GM19452 (cell line): Measurements from ENCODE around the gene KLHL26.

Source experiments
- ATAC-seq: cut with Tn5 transposase; IDR thresholded peaks from one replicate; pipeline ENCODE4 v1.9.1; 2021; ENCODE audit not compliant: unreplicated experiment

KLHL26 gene

DNA sequence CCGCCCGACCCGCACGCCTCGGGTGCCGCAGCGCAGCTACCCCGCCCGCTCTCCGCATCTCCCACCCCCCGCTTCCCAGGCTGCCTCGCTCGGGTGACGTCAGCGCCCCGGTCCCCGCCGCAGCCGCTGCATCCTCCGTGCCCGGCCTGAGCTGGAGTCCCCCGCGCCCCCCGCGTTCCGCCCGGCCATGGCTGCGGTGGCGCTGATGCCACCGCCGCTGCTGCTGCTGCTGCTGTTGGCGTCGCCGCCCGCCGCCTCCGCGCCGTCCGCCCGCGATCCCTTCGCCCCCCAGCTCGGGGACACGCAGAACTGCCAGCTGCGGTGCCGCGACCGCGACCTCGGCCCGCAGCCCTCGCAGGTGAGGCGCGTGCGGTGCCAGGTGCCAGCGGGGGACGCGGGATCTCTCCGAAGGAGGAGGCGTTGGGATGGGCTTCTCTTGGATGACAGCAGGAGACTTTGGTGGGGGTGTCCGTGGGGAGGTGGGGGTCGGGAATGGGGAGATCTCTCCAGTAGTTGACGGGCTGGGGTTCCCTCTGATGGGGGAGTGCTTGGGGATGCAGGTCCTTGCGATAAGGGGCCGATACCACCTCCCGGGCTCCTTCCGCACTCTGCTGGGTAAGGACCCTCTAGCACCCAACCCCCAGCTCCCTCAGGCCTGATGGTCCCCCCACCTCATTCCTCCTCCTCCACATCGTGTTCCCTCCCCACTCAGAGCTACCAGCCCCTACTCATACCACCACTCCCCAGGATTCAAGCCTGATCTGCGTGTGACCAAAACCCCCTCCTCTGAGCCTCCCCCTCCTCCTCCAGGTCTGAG is 23.8 kb upstream of the KLHL26 start, which contains the start of gene TMEM59L:
Gene TMEM59L, plus strand, starts transcription at position 99 of the 817 bp plus-strand sequence. Its CDS starts 89 bp downstream, at position 188.
- no peak for ATAC-seq

DNA sequence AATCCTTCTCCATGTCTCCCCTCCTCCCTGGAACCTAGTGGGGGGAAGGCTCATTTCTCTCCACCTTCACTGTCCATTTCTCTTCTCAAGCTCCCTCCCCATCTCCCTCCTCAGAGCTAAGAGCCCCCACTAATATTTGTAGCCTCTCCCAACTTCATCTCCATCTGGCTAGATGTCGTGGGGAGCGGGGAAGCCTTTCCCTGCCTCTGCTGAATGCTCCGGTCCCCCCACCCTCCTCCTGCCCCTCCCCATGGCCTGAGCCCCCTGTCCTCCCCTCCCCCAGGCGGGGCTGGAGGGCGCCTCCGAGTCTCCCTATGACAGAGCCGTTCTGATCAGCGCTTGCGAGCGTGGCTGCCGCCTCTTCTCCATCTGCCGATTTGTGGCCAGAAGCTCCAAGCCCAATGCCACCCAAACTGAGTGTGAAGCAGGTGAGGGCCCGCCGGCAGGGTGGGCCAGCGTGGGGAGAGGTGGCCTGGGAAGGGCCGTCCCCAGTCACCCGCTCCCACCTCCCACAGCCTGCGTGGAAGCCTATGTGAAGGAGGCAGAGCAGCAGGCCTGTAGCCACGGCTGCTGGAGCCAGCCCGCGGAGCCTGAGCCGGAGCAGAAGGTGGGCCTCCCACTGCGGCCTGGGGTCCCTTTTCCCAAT is 23.1 kb upstream of the KLHL26 start:
- ATAC-seq = no peak

DNA sequence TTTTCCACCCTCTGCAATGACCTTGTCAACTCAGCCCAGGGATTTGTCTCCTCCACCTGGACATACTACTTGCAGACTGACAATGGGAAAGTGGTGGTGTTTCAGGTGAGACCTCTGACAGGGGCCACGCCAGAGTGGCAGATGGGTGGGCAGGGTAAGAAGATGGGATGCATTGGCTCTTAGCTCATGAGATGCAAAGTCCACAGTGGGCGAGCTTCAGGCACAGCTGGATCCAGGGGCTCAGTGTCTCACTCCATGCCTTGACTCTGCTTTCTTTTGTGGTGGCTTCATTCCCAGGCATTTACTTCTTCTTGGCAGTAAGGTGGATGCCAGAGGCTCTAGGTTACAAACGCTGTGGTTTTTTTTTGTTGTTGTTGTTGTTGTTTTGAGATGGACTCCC is 20.8 kb upstream of the KLHL26 start:
- no peak for ATAC-seq

DNA sequence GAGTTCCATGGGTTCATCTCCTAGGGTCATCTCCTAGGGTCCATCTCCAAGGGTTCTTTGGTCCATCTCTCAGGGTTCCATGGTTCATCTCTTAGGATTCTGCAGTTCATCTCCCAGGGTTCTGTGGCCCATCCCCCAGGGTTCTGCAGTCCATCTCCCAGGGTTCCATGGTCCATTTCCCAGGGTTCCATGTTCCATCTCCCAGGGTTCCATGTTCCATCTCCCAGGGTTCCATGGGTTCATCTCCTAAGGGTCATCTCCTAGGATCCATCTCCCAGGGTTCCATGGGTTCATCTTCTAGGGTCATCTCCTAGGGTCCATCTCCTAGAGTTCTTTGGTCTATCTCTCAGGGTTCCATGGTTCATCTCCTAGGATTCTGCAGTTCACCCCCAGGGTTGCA is 19.3 kb upstream of the KLHL26 start:
- no peak for ATAC-seq

DNA sequence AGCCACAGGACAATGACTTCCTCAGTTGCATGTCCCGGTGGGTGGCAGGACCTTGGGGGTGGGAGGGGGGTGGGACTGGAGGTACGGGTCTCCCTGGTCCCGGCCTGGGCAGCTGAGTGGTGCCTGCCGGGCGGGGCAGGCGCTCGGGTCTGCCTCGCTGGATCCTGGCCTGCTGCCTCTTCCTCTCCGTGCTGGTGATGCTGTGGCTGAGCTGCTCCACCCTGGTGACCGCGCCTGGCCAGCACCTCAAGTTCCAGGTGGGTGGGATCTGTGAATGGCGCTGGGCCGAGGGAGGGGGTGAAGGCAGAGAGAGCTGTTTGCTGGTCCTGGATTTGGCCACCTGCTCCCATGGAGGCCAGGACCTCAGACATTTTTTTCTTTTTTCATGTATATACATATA is 18.6 kb upstream of the KLHL26 start:
- no peak for ATAC-seq

DNA sequence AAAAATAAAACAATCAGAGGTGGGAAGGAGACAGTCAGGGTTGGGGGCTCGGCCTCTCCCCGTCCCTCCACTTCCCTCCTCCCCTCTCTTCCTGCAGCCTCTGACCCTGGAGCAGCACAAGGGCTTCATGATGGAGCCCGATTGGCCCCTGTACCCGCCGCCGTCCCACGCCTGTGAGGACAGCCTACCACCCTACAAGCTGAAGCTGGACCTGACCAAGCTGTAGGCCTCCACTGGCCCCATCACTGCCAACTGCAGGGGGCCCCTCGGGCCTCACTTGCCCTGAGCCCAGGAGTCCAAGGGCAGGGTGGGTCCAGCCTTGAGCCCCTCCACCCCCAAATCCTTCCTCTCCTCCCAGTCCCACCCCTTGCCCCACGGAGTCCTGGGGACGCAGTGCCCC is 16.5 kb upstream of the KLHL26 start:
- no peak for ATAC-seq

DNA sequence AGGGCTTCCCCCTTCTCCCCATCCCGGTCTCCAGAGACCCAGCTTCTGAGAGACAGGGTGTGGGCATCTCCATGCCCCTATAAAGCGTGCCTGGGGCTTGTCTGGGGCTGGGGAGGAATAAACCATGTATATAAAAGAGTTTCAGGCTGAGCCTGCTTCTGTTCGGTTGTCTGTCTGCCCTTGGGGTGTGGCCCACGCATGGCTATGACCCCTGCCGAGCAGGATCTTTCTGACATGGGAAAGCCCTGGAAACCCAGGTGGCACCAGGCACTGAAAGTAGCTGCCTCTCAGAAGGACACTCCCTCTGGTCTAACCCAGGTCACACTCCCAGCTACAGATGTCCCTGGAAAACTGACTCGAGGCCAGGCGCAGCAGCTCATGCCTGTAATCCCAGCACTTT is 15.9 kb upstream of the KLHL26 start:
- no peak for ATAC-seq

DNA sequence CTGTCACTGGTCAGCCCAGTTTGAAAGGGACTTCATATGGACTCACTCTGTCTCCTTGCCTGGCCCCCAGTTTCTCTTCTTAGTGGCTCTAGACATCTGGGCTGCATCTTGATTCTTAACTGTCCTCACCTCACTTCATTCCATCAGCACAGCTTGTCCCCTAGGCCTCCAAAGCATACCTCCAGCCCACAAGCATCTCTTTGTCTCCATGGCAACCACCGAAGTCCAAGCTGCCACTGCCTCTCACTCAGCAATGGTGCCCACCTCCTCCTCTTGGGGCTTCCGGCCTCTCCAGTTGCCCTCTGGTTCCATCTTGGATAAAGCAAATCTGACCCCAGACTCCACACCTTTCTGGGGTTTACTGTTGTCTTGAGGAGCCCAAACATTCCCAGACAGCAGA is 9.9 kb upstream of the KLHL26 start:
- no peak for ATAC-seq

DNA sequence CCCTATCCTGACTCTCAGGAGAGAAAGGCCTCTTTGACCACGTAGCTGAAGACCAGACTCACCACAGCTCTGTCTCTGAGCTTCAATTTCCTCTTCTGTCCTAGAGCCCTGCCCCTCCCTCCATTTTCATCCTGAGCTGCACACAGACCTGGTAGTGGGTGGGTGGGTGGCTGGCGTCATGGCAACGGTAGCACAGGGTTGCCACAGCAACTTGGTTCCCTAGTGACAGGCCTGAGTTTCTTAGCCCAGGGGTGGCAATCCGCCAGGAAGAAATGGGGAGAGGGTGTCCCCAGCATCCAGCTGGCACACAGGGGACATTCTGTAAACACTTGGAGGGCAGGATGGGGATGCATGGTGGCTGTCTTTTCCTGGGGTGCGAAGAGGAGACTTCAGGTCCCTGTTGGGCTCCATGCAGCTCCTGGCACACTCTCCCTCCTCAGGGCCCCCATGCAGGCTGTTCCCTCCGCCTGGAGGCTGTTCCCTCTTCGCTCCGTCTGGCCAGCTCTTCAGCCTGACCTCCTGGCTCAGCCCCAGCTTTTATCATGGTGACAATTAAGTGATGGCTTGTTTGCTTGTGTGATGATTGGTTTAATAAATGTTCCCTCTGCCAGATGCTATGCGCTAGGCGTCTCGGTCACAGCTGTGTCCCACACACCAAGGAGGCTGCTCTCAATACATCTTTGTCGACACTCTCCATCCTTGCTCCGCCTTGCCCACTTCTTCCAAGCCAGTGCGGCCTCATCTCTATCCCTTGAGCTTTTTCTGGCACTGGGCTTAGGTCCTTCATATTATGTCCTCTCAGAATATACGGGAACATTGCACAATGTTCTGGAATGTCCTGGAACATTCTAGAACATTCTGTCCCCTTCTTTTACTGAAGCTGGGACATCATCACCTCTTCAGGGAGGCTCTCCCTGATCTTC is 7.4 kb upstream of the KLHL26 start:
- no peak for ATAC-seq

DNA sequence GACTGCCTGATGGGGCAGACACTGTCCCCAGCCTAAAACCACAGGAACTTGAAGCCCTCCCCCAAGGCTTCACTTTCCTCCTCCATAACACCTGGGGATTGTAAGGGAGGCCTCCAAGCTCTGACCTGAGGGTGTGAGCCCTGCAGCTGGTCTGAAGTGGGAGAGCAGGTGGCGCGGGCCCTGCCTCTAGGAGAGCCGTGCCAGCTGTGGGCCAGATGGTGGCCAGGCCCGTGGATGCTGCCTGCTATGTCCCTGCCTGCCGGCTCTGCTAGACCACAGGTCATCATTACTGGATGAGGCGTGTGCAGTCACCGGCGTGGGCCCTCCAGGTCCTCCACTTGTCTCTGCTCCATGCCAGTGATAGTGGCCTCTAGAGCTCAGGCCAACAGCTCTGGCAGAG is 3.5 kb upstream of the KLHL26 start:
- ATAC-seq = no peak

DNA sequence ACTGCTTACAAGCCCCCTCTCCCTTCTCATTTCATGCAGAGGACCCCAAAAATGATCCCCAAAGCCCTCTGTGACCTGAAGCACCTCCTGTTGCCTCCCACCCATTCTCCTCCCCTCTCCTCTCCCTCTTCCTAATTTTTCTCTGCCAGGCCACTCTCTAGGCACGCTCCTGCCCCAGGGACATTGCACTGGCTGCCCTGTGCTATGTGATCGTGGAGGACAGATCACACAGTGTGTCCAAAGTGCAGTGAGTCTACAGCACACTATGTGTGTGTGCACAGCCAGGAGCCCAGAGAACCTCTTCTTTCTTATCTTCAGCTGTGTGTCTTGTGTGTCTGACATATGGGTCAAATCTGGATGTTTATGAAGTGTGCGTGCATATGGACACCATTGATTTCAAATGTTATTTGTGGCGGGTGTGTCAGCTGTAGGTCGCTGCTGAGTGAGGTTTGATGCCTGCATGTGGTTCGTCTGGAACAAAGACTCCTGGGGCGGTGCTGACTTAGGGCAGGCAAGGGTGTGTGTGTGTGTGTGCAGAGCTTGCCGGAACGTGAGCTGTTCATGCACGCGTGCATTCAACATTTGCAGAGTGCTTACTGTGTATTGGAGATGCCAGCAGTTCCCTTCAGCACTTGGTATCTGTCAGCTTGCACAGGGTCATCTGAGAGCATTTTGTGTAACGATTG is 2.1 kb upstream of the KLHL26 start:
- no peak for ATAC-seq

DNA sequence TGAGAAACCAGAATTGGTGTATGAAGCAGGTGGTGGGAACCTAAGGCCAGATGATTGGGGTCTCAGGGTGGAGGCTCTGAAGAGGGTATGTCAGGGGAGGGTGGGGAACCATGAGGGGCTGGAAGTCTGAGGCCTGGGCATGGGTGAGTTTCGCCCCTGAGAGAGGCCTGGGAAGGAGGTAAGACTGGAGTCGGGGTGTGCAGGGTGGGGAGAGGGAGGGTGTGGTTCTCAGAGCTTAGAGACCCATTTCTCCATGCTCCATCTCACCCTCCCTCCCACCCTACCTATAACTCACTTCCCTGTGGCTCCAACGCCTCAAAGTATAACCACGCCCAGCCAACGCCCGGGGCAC is 1.0 kb upstream of the KLHL26 start:
- ATAC-seq = no peak

DNA sequence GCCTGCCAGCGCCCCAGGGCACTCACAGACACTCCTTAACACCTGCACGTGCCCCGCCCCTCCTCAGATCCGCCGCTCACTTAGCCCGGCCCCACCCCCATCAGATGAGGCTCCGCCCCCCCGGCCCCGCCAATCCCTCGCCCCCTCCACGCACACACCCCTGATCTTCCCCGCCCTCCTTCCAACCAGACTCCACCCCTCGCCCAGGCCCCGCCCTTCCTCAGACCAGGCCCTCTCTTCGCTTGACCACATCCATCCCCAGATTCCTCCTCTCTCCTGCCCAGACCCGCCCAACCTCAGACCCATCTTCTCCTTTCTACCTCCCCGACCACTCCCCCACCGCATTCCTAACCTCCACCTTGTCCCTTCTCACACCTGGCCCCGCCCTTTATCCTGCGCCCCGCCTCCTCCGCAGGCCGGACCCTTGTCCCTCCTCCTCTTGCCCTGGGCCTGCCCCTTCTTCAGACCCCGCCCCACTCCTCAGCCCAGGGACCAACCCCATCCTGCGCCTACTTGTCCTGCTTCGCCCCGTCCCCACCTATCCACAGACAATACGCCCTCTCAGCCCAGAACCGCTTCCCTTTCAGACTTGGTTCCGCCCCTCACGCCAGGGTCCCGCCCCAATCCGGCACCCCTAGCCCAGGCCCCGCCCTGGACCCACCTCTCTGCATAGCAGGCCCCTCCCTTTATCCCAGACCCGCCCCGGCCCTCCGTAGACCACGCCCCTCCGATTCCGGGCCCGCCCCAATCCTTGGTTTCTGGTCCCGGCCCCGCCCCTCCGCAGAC is 452 bp upstream of the KLHL26 start:
- ATAC-seq = peak; percentile 82

DNA sequence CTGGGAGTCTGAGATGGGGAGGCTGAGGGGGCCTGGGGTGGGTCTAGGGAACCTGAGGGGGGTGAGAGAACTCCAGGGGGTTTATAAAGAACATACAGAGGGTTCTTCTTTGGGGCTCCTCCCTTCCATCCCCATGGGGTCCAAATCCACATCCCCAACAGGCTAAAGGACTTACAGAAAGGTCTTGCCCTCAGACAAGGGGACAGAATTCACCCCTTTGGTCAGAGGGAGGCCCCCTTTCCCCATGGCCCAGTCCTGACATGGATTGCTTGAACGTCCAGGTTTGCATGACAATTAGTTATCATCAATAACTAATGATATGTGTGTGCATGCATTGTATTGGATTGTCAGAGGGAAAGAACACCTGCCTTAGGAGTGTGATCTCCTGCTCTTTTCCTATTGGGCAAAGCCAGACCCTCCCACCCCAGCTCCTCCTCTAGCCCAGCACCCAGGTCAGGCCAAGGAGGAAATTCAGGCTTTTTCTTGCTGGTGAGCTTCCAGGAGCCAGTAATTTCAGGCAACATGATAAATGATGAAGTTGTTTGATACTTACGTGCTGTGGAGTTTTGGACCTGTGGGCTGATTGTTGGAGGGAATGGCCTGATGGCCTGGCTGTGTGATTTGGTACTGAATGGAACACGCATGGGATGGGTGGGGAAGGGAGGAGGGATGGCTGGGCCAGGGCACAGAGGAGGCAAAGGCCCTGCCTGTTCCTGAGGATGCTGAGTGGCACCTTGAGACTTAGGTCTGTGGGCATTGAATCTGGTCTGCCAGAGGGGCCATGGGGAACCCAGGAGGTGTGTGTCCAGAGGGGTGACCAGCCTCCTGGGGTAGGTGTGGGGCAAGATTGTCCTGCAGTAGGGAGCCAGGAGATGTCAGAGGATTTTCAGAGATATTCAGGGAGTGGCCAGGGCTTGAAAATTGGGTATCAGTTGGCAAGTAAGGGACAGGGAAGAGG is 1.1 kb downstream of the KLHL26 start:
- ATAC-seq = no peak

DNA sequence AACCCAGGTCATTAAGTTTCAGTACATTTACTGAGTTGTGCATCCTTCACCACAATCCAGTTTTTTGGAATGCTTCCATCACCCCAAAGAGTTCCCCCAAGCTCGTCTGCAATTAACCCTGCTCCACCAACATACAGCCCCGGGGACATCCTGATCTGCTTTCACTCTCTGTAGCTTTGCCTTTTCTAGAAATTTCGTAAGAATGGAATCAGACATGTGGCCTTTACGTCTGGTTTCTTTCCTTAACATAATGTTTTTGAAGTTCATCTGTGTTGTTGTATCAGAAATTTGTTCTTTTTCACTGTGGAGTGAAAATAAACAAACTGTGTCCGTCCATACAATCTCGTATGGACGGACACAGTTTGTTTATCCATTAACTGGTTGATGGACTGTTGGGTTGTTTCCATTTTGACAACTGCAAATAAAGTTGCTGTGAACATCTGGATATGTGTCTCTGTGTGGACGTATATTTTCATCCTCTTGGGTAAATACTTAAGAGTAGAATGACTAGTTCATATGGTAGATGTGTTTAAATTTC is 2.9 kb downstream of the KLHL26 start:
- ATAC-seq = no peak

DNA sequence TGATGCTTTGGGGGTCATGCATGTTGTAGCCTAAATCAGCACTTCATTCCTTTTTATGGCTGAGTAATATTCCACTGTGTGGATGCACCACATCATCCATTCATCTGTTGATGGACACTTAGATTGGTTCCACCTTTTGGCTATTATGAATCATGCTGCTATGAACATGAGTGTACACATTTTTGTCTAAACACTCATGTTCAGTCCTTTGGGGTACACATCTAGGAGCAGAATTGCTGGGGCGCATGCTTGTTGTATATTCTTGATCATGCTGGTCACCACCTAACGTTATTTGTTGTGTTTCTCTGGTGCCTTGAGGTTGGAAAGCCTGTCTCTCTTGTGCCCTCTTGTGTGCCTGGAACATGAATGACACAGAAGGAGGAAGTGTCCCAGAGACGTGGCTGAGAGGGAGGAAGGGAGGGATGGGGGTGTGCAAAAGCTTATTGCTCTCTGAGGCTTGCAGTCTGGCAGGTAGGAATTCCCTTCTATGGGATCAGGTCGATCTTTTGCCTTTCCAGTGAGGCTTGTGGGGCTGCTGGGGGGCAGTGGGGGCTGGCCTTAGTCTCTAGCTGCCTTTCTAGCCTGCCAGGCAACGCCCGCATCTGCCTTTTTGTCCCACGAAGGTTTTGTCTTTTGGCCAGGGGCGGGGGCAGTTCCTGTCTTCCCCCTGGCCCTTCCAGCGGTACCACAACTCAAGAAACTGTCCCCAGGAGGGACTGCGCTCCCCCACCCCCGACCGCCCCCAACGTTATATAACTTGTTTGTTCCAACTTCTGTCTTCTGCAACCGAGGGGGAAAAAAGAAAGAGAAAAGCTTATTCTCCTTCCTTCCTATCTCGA is 7.6 kb downstream of the KLHL26 start:
- no peak for ATAC-seq

DNA sequence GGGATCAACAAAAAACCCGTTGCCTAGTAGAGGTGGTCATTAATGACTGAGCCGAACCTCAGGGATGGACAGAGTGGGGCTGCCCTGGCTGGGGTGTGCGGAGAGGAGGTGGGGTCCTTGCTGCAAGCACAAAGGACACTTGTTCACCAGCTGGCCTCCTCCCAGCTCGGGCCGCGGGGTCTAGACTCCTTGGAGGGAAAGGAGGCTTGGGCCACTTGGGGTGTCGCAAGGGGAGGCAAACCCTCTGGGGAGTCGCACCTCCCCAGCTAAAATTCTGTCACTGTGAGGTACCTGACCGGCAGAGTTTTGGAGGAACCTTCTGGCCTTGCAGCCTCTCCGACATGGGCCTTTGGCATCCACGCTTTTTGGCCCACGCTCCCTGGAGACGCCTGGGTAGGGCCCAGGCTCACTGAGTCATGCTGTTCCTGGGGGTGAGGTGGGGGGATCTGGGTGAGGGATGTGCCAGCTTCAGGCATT is 8.2 kb downstream of the KLHL26 start:
- no peak for ATAC-seq
